IPS-NIHi11 (cell line): ENCODE data around the gene ZNF419.
A peak's percentile ranks its signal among the peaks of the same experiment; 100 is the strongest.
"Not testable (repeated sequence)": the region's sequence is repeated elsewhere in the genome, so short reads cannot be mapped to it uniquely, and the experiment has no call there.

ENCODE experiments used
- DNase-seq: peaks from one replicate; pipeline ENCODE4 v3.0.0; 2012; ENCODE audit warnings: mixed read lengths, low spot score

ZNF419 gene

GRCh38 chr19:57487477-57488298, at the start of gene ZNF419:
Gene ZNF419, plus strand, starts transcription at chr19:57487750. Its CDS starts 201 bp downstream, at chr19:57487951.
- peak; percentile 95 for DNase-seq

- no peak for DNase-seq
Measured at GRCh38 chr19:57437931-57438330, 49.6 kb upstream of the ZNF419 start.

- DNase-seq: no peak
Measured at GRCh38 chr19:57438925-57439324, 48.6 kb upstream of the ZNF419 start.

- DNase-seq: no peak
Measured at GRCh38 chr19:57441979-57442752, 45.4 kb upstream of the ZNF419 start.

GRCh38 chr19:57443121-57443696, 44.3 kb upstream of the ZNF419 start:
- DNase-seq: no peak

GRCh38 chr19:57452307-57452706, 35.2 kb upstream of the ZNF419 start:
- no peak for DNase-seq

GRCh38 chr19:57465680-57466381, 21.7 kb upstream of the ZNF419 start:
- peak; percentile 31 for DNase-seq

- DNase-seq: no peak
Measured at GRCh38 chr19:57466489-57466888, 21.1 kb upstream of the ZNF419 start.

GRCh38 chr19:57473646-57474045, 13.9 kb upstream of the ZNF419 start:
- no peak for DNase-seq

- DNase-seq: peak; percentile 93
Measured at GRCh38 chr19:57477191-57478008, 10.2 kb upstream of the ZNF419 start, which contains the start of gene ZNF772. Gene ZNF772, minus strand, starts transcription at chr19:57477566. Its CDS starts 257 bp downstream, at chr19:57477309.

GRCh38 chr19:57488299-57488644, 722 bp downstream of the ZNF419 start:
- DNase-seq: not testable (repeated sequence)

- not testable (repeated sequence) for DNase-seq
Measured at GRCh38 chr19:57499332-57499679, 11.8 kb downstream of the ZNF419 start.

- peak; percentile 95 for DNase-seq
Measured at GRCh38 chr19:57499680-57500395, 12.3 kb downstream of the ZNF419 start, which contains the start of gene ZNF773. Gene ZNF773, plus strand, starts transcription at chr19:57499938. Its CDS starts 143 bp downstream, at chr19:57500081.

- DNase-seq: not testable (repeated sequence)
Measured at GRCh38 chr19:57500400-57500799, 12.8 kb downstream of the ZNF419 start.

- no peak for DNase-seq
Measured at GRCh38 chr19:57506163-57506562, 18.6 kb downstream of the ZNF419 start.

GRCh38 chr19:57511484-57511883, 23.9 kb downstream of the ZNF419 start:
- no peak for DNase-seq

GRCh38 chr19:57512845-57513244, 25.3 kb downstream of the ZNF419 start:
- no peak for DNase-seq

GRCh38 chr19:57515255-57515654, 27.7 kb downstream of the ZNF419 start:
- DNase-seq: no peak

GRCh38 chr19:57518021-57518420, 30.5 kb downstream of the ZNF419 start:
- not testable (repeated sequence) for DNase-seq

- DNase-seq: peak; percentile 99
Measured at GRCh38 chr19:57527136-57527881, 39.8 kb downstream of the ZNF419 start, which contains the start of gene ZNF549. Gene ZNF549, plus strand, starts transcription at chr19:57527356. Its CDS starts 218 bp downstream, at chr19:57527574.
